ENCODE results near the gene ERCC4.

- TF ChIP-seq POLR2A (IDR thresholded peaks at IDR 0.05; ENCODE audit: control extremely low read depth in 1 of 2, low read depth in 2 of 2, low read length in 2 of 2) (no peak), CTCF (IDR thresholded peaks at IDR 0.05; ENCODE audit: control extremely low read depth in 1 of 3, insufficient read depth in 1 of 3, low read depth in 1 of 3, low read length in 3 of 3) (no peak), RBBP5 (IDR thresholded peaks at IDR 0.05; ENCODE audit: borderline replicate concordance, low read depth, low read length) (no peak), HDAC6 (IDR thresholded peaks at IDR 0.05; ENCODE audit: low read depth, low read length) (no peak), EGR1 (IDR thresholded peaks at IDR 0.05; ENCODE audit: borderline replicate concordance, low read depth, low read length) (no peak), RAD21 (IDR thresholded peaks at IDR 0.05 in 1 of 2, conservative IDR thresholded peaks at IDR 0.05 in 1 of 2; ENCODE audit: low read depth in 2 of 2, low read length in 2 of 2) (no peak)
Observed at GRCh38 chr16:13970708-13971422, 50.9 kb downstream of the ERCC4 start.
